ENCODE results near the gene CPLANE1. TPM values are rescaled to one million over a fixed set of nuclear protein-coding genes. Genes with fewer than 3 reads are reported as not detected.

The CPLANE1 gene
- total RNA-seq, 1 donor from 2014 or later = 7.7 TPM

GRCh38 chr5:37071901-37072581, 177.1 kb downstream of the CPLANE1 start:
- Mint-ChIP-seq H3K27ac (no peak overlapping the region), H3K36me3 (ENCODE audit: low read depth) (no peaks in the 10 kb centered on the region), H3K4me1 (ENCODE audit: low read depth) (no peaks in the 10 kb centered on the region), H3K27me3 (ENCODE audit: low read depth) (no peaks in the 10 kb centered on the region), H3K4me3 (ENCODE audit: low read depth) (no peak overlapping the region), H3K9me3 (no peaks in the 10 kb centered on the region)
- no peak for DNase-seq (ENCODE audit: low spot score)
- intact Hi-C loops (cut with micrococcal nuclease) = no loop called here

- H3K36me3 Mint-ChIP-seq (ENCODE audit: low read depth) = no peaks in the 10 kb centered on the region
- H3K9me3 Mint-ChIP-seq = no peaks in the 10 kb centered on the region
- no peaks in the 10 kb centered on the region for H3K27me3 Mint-ChIP-seq (ENCODE audit: low read depth)
- no peaks in the 10 kb centered on the region for H3K4me1 Mint-ChIP-seq (ENCODE audit: low read depth)
- intact Hi-C loops (cut with micrococcal nuclease) = no loop called here
- no peak overlapping the region for H3K27ac Mint-ChIP-seq
- no peak for DNase-seq (ENCODE audit: low spot score)
- no peak overlapping the region for H3K4me3 Mint-ChIP-seq (ENCODE audit: low read depth)
Measured at GRCh38 chr5:37071487-37071886, 177.7 kb downstream of the CPLANE1 start.

GRCh38 chr5:37064442-37064841, 184.7 kb downstream of the CPLANE1 start:
- DNase-seq (ENCODE audit: low spot score) = no peak
- no peaks in the 10 kb centered on the region for H3K9me3 Mint-ChIP-seq
- no peak overlapping the region for H3K27ac Mint-ChIP-seq
- H3K27me3 Mint-ChIP-seq (ENCODE audit: low read depth) = no peaks in the 10 kb centered on the region
- H3K4me1 Mint-ChIP-seq (ENCODE audit: low read depth) = no peaks in the 10 kb centered on the region
- H3K4me3 Mint-ChIP-seq (ENCODE audit: low read depth) = no peak overlapping the region
- intact Hi-C loops (cut with micrococcal nuclease) = no loop called here
- H3K36me3 Mint-ChIP-seq (ENCODE audit: low read depth) = peaks cover 30% of the 10 kb centered on the region

GRCh38 chr5:37063739-37064138, 185.4 kb downstream of the CPLANE1 start:
- Mint-ChIP-seq H3K9me3 (no peaks in the 10 kb centered on the region), H3K4me1 (ENCODE audit: low read depth) (no peaks in the 10 kb centered on the region), H3K27me3 (ENCODE audit: low read depth) (no peaks in the 10 kb centered on the region), H3K4me3 (ENCODE audit: low read depth) (no peak overlapping the region), H3K36me3 (ENCODE audit: low read depth) (peaks cover 34% of the 10 kb centered on the region), H3K27ac (no peak overlapping the region)
- intact Hi-C loops (cut with micrococcal nuclease) = no loop called here
- no peak for DNase-seq (ENCODE audit: low spot score)

- Mint-ChIP-seq H3K4me3 (ENCODE audit: low read depth) (no peak overlapping the region), H3K27ac (no peak overlapping the region), H3K36me3 (ENCODE audit: low read depth) (peaks cover 46% of the 10 kb centered on the region), H3K9me3 (no peaks in the 10 kb centered on the region), H3K27me3 (ENCODE audit: low read depth) (no peaks in the 10 kb centered on the region), H3K4me1 (ENCODE audit: low read depth) (peaks cover 14% of the 10 kb centered on the region)
- intact Hi-C loops (cut with micrococcal nuclease) = no loop called here
- DNase-seq (ENCODE audit: low spot score) = no peak
Measured at GRCh38 chr5:37060030-37060429, 189.1 kb downstream of the CPLANE1 start.

- peak overlapping the region; percentile 70 for H3K27ac Mint-ChIP-seq
- H3K4me3 Mint-ChIP-seq (ENCODE audit: low read depth) = no peak overlapping the region
- peaks cover 17% of the 10 kb centered on the region for H3K4me1 Mint-ChIP-seq (ENCODE audit: low read depth)
- DNase-seq (ENCODE audit: low spot score) = no peak
- no peaks in the 10 kb centered on the region for H3K27me3 Mint-ChIP-seq (ENCODE audit: low read depth)
- no peaks in the 10 kb centered on the region for H3K9me3 Mint-ChIP-seq
- H3K36me3 Mint-ChIP-seq (ENCODE audit: low read depth) = peaks cover 49% of the 10 kb centered on the region
- intact Hi-C loops (cut with micrococcal nuclease) = loop anchor here (10.0 kb wide), 1 partner anchor 58 kb away; no protein-coding TSS in a partner anchor
Measured at GRCh38 chr5:37056762-37057161, 192.4 kb downstream of the CPLANE1 start.

Other genes with a start within 250 kb of the CPLANE1 start
- 66.8 and 69.8 TPM in 2 replicates for gene NUP155, start 121.7 kb upstream of the CPLANE1 start, total RNA-seq
- 37.9 and 45.3 TPM in 2 replicates for gene WDR70, start 129.9 kb upstream of the CPLANE1 start, total RNA-seq